Astrocyte (in vitro differentiated cells and primary cell): ENCODE results near the gene SAMD4A. TPM values are rescaled to one million over a fixed set of nuclear protein-coding genes. Genes with fewer than 3 reads are reported as not detected.

ENCODE experiments used
- DNase-seq: peaks from one replicate; pipeline ENCODE4 v3.0.0-alpha.2; 2010; ENCODE audit warnings: low read depth
- FAIRE-seq: peaks from 2 replicates; lab custom pipeline; 2011; peaks lifted over from hg19 to GRCh38; lab: Jason Lieb, UNC
- H2AFZ ChIP-seq: 2 replicates; pipeline ENCODE4 v1.6.0; 2012; ENCODE audit warnings: low read depth, low read length, inconsistent platforms
- H3K27ac ChIP-seq: 2 replicates; pipeline ENCODE4 v1.5.1; 2011; ENCODE audit warnings: low read depth, low read length, inconsistent platforms
- H3K27me3 ChIP-seq: 2 replicates; pipeline ENCODE4 v1.6.0; 2011; ENCODE audit warnings: low read length, inconsistent platforms; ENCODE audit not compliant: insufficient read depth
- H3K36me3 ChIP-seq: 2 replicates; pipeline ENCODE4 v1.5.1; 2011; ENCODE audit warnings: low read length, inconsistent platforms; ENCODE audit not compliant: insufficient read depth
- H3K4me1 ChIP-seq: 2 replicates; pipeline ENCODE4 v1.5.1; 2011; ENCODE audit warnings: low read length, inconsistent platforms; ENCODE audit not compliant: insufficient read depth
- H3K4me2 ChIP-seq: 2 replicates; pipeline ENCODE4 v1.6.0; 2012; ENCODE audit warnings: low read length, inconsistent platforms
- H3K4me3 ChIP-seq: 2 replicates; pipeline ENCODE4 v1.5.1; 2011; ENCODE audit warnings: low read depth, mild to moderate bottlenecking, low read length, inconsistent platforms; ENCODE audit not compliant: insufficient read depth
- H3K79me2 ChIP-seq: 2 replicates; pipeline ENCODE4 v1.6.0; 2012; ENCODE audit warnings: mild to moderate bottlenecking, low read length, inconsistent platforms; ENCODE audit not compliant: insufficient read depth
- H3K9ac ChIP-seq: 2 replicates; pipeline ENCODE4 v1.6.0; 2012; ENCODE audit warnings: mild to moderate bottlenecking, low read length, inconsistent platforms
- H3K9me3 ChIP-seq: 2 replicates; pipeline ENCODE4 v1.5.1; 2012; ENCODE audit warnings: low read depth, mild to moderate bottlenecking, low read length, inconsistent platforms; ENCODE audit not compliant: insufficient read depth
- H4K20me1 ChIP-seq: 2 replicates; pipeline ENCODE4 v1.6.0; 2012; ENCODE audit warnings: low read length, inconsistent platforms; ENCODE audit not compliant: insufficient read depth
- H3K27ac Mint-ChIP-seq: one replicate; pipeline ENCODE4 v1.8.0; 2021; ENCODE audit warnings: mild to moderate bottlenecking, mixed read lengths; ENCODE audit not compliant: unreplicated experiment
- H3K27me3 Mint-ChIP-seq: one replicate; pipeline ENCODE4 v1.8.0; 2021; ENCODE audit warnings: low read depth, mixed read lengths; ENCODE audit not compliant: unreplicated experiment
- H3K36me3 Mint-ChIP-seq: one replicate; pipeline ENCODE4 v1.8.0; 2021; ENCODE audit warnings: low read depth, mixed read lengths; ENCODE audit not compliant: unreplicated experiment
- H3K4me1 Mint-ChIP-seq: one replicate; pipeline ENCODE4 v1.8.0; 2021; ENCODE audit warnings: low read depth, mixed read lengths; ENCODE audit not compliant: unreplicated experiment
- H3K4me3 Mint-ChIP-seq: one replicate; pipeline ENCODE4 v1.8.0; 2021; ENCODE audit warnings: mild to moderate bottlenecking, moderate library complexity, mixed read lengths; ENCODE audit not compliant: unreplicated experiment
- H3K9me3 Mint-ChIP-seq: one replicate; pipeline ENCODE4 v1.8.0; 2021; ENCODE audit warnings: mild to moderate bottlenecking, mixed read lengths; ENCODE audit not compliant: unreplicated experiment
- CTCF ChIP-seq: IDR thresholded peaks from 2 replicates; pipeline ENCODE4 v1.5.1; 2011; ENCODE audit warnings: low read depth, mild to moderate bottlenecking, inconsistent platforms, low read length, moderate library complexity; ENCODE audit not compliant: insufficient read depth
- EZH2 ChIP-seq: IDR thresholded peaks from 2 replicates; pipeline ENCODE4 v1.6.1; 2012; ENCODE audit warnings: mild to moderate bottlenecking, low read length, inconsistent platforms; ENCODE audit not compliant: insufficient read depth
- total RNA-seq: library from RNA; stranded (reverse); gene quantifications from 2 replicates; pipeline ENCODE4 v1.2.1, GENCODE V29; 2021

The SAMD4A gene
- total RNA-seq, 1 donor from 2014 or later = 68.2 TPM

- H3K4me3 Mint-ChIP-seq = no peak overlapping the region
- H3K27ac Mint-ChIP-seq = no peak overlapping the region
- no peaks in the 10 kb centered on the region for H4K20me1 ChIP-seq
- FAIRE-seq = no peak
- H3K27me3 Mint-ChIP-seq = no peaks in the 10 kb centered on the region
- H3K4me2 ChIP-seq = no peak overlapping the region
- no peaks in the 10 kb centered on the region for H3K79me2 ChIP-seq
- no peak overlapping the region for H3K27ac ChIP-seq
- no peaks in the 10 kb centered on the region for H3K9me3 ChIP-seq
- H3K9me3 Mint-ChIP-seq = no peaks in the 10 kb centered on the region
- H3K9ac ChIP-seq = no peak overlapping the region
- H3K4me3 ChIP-seq = no peak overlapping the region
- no peaks in the 10 kb centered on the region for H3K27me3 ChIP-seq
- no peak for TF ChIP-seq EZH2
- TF ChIP-seq CTCF = no peak
- H3K36me3 Mint-ChIP-seq = peaks cover 66% of the 10 kb centered on the region
- H3K4me1 ChIP-seq = peaks cover 13% of the 10 kb centered on the region
- no peak for DNase-seq
- peaks cover 22% of the 10 kb centered on the region for H3K36me3 ChIP-seq
- no peak overlapping the region for H2AFZ ChIP-seq
- peaks cover 33% of the 10 kb centered on the region for H3K4me1 Mint-ChIP-seq
These were observed 196.8 kb downstream of the SAMD4A start for GRCh38 chr14:54763761-54764160.

GRCh38 chr14:54766276-54767138 lies 199.6 kb downstream of the SAMD4A start:
- Mint-ChIP-seq H3K36me3 (peaks cover 52% of the 10 kb centered on the region), H3K27me3 (no peaks in the 10 kb centered on the region), H3K4me3 (no peak overlapping the region), H3K4me1 (peaks cover 31% of the 10 kb centered on the region), H3K9me3 (no peaks in the 10 kb centered on the region), H3K27ac (peak overlapping the region; percentile 84)
- no peak for FAIRE-seq
- no peaks in the 10 kb centered on the region for H3K79me2 ChIP-seq
- no peaks in the 10 kb centered on the region for H3K9me3 ChIP-seq
- TF ChIP-seq EZH2 (no peak), CTCF (no peak)
- no peak overlapping the region for H3K27ac ChIP-seq
- peaks cover 11% of the 10 kb centered on the region for H3K4me1 ChIP-seq
- no peak overlapping the region for H3K9ac ChIP-seq
- no peak overlapping the region for H3K4me3 ChIP-seq
- no peak overlapping the region for H2AFZ ChIP-seq
- no peak for DNase-seq
- no peaks in the 10 kb centered on the region for H4K20me1 ChIP-seq
- H3K4me2 ChIP-seq = no peak overlapping the region
- H3K36me3 ChIP-seq = peaks cover 21% of the 10 kb centered on the region
- H3K27me3 ChIP-seq = no peaks in the 10 kb centered on the region

GRCh38 chr14:54767139-54767431 lies 200.2 kb downstream of the SAMD4A start:
- Histone ChIP-seq H4K20me1 (no peaks in the 10 kb centered on the region), H3K4me2 (no peak overlapping the region), H3K4me3 (no peak overlapping the region), H3K27me3 (no peaks in the 10 kb centered on the region), H2AFZ (no peak overlapping the region), H3K79me2 (no peaks in the 10 kb centered on the region), H3K36me3 (peaks cover 19% of the 10 kb centered on the region), H3K9ac (no peak overlapping the region), H3K27ac (no peak overlapping the region), H3K9me3 (no peaks in the 10 kb centered on the region), H3K4me1 (peaks cover 11% of the 10 kb centered on the region)
- DNase-seq (no peak), FAIRE-seq (no peak)
- peaks cover 27% of the 10 kb centered on the region for H3K4me1 Mint-ChIP-seq
- H3K9me3 Mint-ChIP-seq = no peaks in the 10 kb centered on the region
- no peaks in the 10 kb centered on the region for H3K27me3 Mint-ChIP-seq
- peak overlapping the region; percentile 66 for H3K27ac Mint-ChIP-seq
- H3K36me3 Mint-ChIP-seq = peaks cover 46% of the 10 kb centered on the region
- no peak for TF ChIP-seq CTCF
- TF ChIP-seq EZH2 = no peak
- H3K4me3 Mint-ChIP-seq = no peak overlapping the region
